ENCODE results near the gene FBXL20.
A peak's percentile ranks its signal among the peaks of the same experiment; 100 is the strongest.

Gene FBXL20

DNA sequence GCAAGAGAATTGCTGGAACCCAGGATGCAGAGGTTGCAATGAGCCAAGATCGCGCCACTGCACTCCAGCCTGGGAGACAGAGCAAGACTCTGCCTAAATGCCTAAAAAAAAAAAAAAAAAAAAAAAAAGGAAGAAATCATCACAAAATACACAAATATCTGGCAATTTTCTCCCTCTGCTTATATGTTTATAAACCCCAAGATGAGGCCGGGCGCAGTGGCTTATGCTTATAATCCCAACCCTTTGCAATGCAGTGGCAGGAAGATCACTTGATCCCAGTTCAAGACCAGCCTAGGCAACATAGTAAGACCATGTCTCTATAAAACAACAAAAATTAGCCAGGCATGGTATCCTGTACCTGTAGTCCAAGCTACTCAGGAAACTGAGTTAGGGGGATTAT lies 28.2 kb upstream of the FBXL20 start:
- no peaks in the 10 kb centered on the region for H3K4me1 ChIP-seq
- peaks cover 83 to 100% (median 89%) of the 10 kb centered on the region in 3 donors for H3K36me3 ChIP-seq
- intact Hi-C loops (cut with DNase I; ENCODE audit: low total_unique reads) = no loop called here
- H3K27ac ChIP-seq = no peak overlapping the region
- no peaks in the 10 kb centered on the region for H3K27me3 ChIP-seq
- peak in 1 of 2 donors; percentile 6 for DNase-seq
- no peaks in the 10 kb centered on the region for H3K9me3 ChIP-seq
- no peak overlapping the region for H3K4me3 ChIP-seq
- TF ChIP-seq, protein P1, sequence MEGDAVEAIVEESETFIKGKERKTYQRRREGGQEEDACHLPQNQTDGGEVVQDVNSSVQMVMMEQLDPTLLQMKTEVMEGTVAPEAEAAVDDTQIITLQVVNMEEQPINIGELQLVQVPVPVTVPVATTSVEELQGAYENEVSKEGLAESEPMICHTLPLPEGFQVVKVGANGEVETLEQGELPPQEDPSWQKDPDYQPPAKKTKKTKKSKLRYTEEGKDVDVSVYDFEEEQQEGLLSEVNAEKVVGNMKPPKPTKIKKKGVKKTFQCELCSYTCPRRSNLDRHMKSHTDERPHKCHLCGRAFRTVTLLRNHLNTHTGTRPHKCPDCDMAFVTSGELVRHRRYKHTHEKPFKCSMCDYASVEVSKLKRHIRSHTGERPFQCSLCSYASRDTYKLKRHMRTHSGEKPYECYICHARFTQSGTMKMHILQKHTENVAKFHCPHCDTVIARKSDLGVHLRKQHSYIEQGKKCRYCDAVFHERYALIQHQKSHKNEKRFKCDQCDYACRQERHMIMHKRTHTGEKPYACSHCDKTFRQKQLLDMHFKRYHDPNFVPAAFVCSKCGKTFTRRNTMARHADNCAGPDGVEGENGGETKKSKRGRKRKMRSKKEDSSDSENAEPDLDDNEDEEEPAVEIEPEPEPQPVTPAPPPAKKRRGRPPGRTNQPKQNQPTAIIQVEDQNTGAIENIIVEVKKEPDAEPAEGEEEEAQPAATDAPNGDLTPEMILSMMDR (IDR thresholded peaks at IDR 0.05) = no peak

DNA sequence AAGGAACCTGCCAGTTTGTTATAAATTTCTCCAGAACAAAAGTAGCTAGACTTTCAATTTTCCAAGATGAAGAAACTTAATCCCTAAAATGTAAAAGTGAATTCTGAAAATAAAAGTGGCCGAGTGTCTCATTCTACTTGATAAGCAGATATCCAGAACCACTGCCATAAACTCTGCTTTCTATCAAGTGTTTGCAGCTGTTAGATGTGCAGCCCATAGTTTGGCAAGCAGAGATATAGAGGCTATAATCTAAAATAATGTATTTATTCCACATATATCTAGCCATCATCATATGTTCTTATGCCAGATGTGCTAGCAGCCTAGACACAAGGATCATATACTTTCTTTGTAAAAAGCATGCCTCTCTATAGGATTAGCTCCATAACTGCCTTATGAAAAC lies 14.7 kb upstream of the FBXL20 start:
- no peak overlapping the region for H3K4me3 ChIP-seq
- H3K4me1 ChIP-seq = no peaks in the 10 kb centered on the region
- H3K27me3 ChIP-seq = no peaks in the 10 kb centered on the region
- intact Hi-C loops (cut with DNase I; ENCODE audit: low total_unique reads) = no loop called here
- no peak overlapping the region for H3K27ac ChIP-seq
- TF ChIP-seq, protein P1 (IDR thresholded peaks at IDR 0.05) = no peak
- H3K36me3 ChIP-seq = peaks cover 73 to 98% (median 84%) of the 10 kb centered on the region in 3 donors
- DNase-seq = no peak
- H3K9me3 ChIP-seq = no peaks in the 10 kb centered on the region

DNA sequence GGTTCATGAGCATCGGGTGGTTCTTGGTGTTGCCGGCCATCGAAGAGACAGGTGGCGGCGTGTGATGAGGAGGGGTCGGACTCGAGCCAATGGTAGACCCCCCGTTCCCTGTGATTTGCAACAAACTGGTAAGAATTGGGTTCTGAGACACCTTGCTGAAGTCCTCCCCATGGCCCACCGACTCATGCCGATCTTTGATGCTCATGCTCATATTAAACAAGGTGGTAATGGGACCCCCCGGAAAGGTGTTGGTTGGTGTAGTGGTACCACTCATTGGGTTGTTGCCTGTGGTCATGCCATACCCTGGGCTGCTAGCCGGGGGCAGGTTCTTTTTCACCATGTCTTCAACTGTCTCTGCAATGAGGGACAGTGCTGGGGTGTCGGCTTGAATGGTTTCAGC lies 8.9 kb upstream of the FBXL20 start:
- Histone ChIP-seq H3K36me3 (peaks cover 59 to 96% (median 74%) of the 10 kb centered on the region in 3 donors), H3K4me1 (no peaks in the 10 kb centered on the region), H3K4me3 (no peak overlapping the region), H3K27me3 (no peaks in the 10 kb centered on the region), H3K27ac (no peak overlapping the region), H3K9me3 (no peaks in the 10 kb centered on the region)
- intact Hi-C loops (cut with DNase I; ENCODE audit: low total_unique reads) = no loop called here
- TF ChIP-seq, protein P1 (IDR thresholded peaks at IDR 0.05) = no peak
- DNase-seq = no peak

DNA sequence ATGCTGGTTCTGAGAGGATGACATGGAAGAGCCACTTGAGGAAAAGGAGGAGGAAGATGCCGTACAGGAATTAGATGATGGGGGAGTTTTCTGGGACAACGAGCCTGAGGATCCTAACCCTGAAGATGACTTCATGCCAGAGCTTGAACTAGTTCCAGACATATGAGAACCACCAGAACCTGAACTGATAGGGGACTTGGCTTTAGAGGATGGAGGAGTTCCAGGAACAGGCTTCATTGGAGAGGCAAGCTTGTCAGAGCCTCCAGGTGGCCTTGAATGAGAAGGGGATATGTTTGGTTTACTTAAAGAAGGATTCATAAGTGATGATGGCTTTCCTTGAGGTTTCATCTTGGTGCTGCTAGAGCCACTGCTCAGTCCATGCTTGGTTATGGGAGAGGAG lies 6.9 kb upstream of the FBXL20 start:
- H3K9me3 ChIP-seq = no peaks in the 10 kb centered on the region
- intact Hi-C loops (cut with DNase I; ENCODE audit: low total_unique reads) = loop anchor here (10.0 kb wide), 2 partner anchors 46 to 154 kb away; partner anchors contain the start of gene MED1
- H3K36me3 ChIP-seq = peaks cover 40 to 81% (median 63%) of the 10 kb centered on the region in 3 donors
- H3K4me3 ChIP-seq = no peak overlapping the region
- TF ChIP-seq, protein P1 (IDR thresholded peaks at IDR 0.05) = no peak
- no peak overlapping the region for H3K27ac ChIP-seq
- DNase-seq = no peak
- H3K4me1 ChIP-seq = no peaks in the 10 kb centered on the region
- H3K27me3 ChIP-seq = no peaks in the 10 kb centered on the region

DNA sequence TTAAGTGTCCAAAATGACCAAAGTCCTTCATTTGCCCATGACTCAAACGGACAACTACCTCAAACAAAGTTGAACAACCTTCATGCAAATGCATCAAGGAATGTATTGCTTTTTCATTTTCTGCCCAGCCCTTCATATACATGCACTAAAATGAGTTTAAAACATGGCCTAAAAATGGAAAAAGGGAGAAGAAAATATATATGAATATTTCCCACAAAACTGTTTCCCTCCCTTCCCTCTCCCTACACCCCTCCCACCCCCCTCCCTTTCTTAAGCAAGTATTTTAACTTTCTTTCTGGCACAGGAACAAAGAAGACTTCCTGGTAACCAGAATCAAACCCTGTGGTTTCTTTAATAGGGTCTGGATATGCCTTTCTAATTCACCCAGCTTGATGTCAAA lies 5.5 kb upstream of the FBXL20 start:
- intact Hi-C loops (cut with DNase I; ENCODE audit: low total_unique reads) = loop anchor here (10.0 kb wide), 2 partner anchors 48 to 152 kb away; partner anchors contain the start of gene MED1
- peaks cover 34 to 68% (median 49%) of the 10 kb centered on the region in 3 donors for H3K36me3 ChIP-seq
- TF ChIP-seq, protein P1 (IDR thresholded peaks at IDR 0.05) = no peak

DNA sequence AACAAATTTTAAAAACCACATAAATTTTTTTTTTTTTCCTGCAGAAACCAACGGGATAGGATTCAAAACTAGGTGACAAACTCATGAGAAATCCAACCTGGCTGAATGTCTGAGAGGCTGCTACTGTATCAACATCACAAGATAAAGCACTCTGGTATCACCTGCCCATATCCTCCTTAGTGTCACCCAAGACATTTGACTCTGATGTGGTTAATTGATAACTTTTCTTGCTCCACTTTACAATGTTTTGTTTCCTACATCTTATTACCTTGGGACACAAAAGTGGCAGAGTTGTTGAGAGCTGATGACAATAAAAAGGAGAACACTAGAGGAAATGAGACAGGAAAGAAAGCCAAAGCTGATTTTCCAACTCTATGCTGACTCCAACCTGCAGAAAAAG lies 4.0 kb upstream of the FBXL20 start:
- peaks cover 0 to 10% (median 2%) of the 10 kb centered on the region in 4 donors for H3K4me1 ChIP-seq
- H3K9me3 ChIP-seq = no peaks in the 10 kb centered on the region
- TF ChIP-seq, protein P1 (IDR thresholded peaks at IDR 0.05) = no peak
- DNase-seq = no peak
- intact Hi-C loops (cut with DNase I; ENCODE audit: low total_unique reads) = loop anchor here (10.0 kb wide), 2 partner anchors 49 to 151 kb away; partner anchors contain the start of gene MED1
- peaks cover 19 to 53% (median 34%) of the 10 kb centered on the region in 3 donors for H3K36me3 ChIP-seq
- no peak overlapping the region for H3K27ac ChIP-seq
- no peaks in the 10 kb centered on the region for H3K27me3 ChIP-seq
- H3K4me3 ChIP-seq = no peak overlapping the region

More for the DNA sequence above, 5.5 kb upstream of the FBXL20 start:
- no peak for DNase-seq
- H3K4me1 ChIP-seq = peaks cover 0 to 5% (median 2%) of the 10 kb centered on the region in 4 donors
- no peaks in the 10 kb centered on the region for H3K27me3 ChIP-seq
- no peak overlapping the region for H3K27ac ChIP-seq
- no peak overlapping the region for H3K4me3 ChIP-seq
- no peaks in the 10 kb centered on the region for H3K9me3 ChIP-seq
